Measurements from ENCODE around the gene CRYBB1.

DNA sequence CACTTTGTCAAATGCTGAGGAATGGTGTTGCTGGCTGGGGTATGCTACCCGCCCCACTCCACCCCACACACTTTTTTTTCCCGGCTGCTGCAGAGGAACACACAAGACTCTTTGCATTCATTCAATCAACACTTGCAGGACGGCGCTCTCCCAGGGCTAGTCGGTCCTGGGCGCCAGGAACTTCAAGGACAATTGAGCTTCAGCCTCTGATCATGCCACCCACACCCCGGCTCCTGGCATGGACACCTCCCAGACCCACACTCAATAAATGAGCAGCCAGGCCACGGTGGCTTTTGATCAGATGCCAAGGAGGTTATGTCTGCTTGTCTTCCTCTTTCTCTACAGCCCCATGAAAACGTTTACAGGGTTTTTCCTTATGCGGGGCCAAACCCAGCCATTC, 47.7 kb downstream of the CRYBB1 start:
- TF ChIP-seq EP300 (IDR thresholded peaks at IDR 0.05; ENCODE audit: low read depth) (no peak), POLR2A (IDR thresholded peaks at IDR 0.05) (no peak), POLR2AphosphoS5 (IDR thresholded peaks at IDR 0.05) (no peak)
- TF ChIP-seq, protein P1, sequence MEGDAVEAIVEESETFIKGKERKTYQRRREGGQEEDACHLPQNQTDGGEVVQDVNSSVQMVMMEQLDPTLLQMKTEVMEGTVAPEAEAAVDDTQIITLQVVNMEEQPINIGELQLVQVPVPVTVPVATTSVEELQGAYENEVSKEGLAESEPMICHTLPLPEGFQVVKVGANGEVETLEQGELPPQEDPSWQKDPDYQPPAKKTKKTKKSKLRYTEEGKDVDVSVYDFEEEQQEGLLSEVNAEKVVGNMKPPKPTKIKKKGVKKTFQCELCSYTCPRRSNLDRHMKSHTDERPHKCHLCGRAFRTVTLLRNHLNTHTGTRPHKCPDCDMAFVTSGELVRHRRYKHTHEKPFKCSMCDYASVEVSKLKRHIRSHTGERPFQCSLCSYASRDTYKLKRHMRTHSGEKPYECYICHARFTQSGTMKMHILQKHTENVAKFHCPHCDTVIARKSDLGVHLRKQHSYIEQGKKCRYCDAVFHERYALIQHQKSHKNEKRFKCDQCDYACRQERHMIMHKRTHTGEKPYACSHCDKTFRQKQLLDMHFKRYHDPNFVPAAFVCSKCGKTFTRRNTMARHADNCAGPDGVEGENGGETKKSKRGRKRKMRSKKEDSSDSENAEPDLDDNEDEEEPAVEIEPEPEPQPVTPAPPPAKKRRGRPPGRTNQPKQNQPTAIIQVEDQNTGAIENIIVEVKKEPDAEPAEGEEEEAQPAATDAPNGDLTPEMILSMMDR (IDR thresholded peaks at IDR 0.05) = no peak

All from transverse colon (tissue), 4 donors.